Trophoblast cell (in vitro differentiated cells and primary cell): ENCODE measurements around the gene CPEB1.
A peak's percentile ranks its signal among the peaks of the same experiment; 100 is the strongest.

Experiments
- DNase-seq, 2 donors: peaks; one replicate each; pipeline ENCODE4 v3.0.0-alpha.2; 2016
- H2AFZ ChIP-seq: 2 replicates; pipeline ENCODE4 v1.6.1; 2013; ENCODE audit warnings: low read length, moderate library complexity, mild to moderate bottlenecking; ENCODE audit not compliant: insufficient read depth, poor library complexity
- H2AK5ac ChIP-seq: 2 replicates; pipeline ENCODE4 v1.6.1; 2013; ENCODE audit warnings: mild to moderate bottlenecking, low read length
- H2BK120ac ChIP-seq: 2 replicates; pipeline ENCODE4 v1.6.1; 2013; ENCODE audit warnings: low read length, mild to moderate bottlenecking, moderate library complexity; ENCODE audit not compliant: insufficient read depth, poor library complexity
- H2BK12ac ChIP-seq: 2 replicates; pipeline ENCODE4 v1.6.1; 2013; ENCODE audit warnings: mild to moderate bottlenecking, low read length, moderate library complexity
- H2BK5ac ChIP-seq: 2 replicates; pipeline ENCODE4 v1.6.1; 2013; ENCODE audit warnings: low read length, low read depth, moderate library complexity, mild to moderate bottlenecking; ENCODE audit not compliant: poor library complexity
- H3K14ac ChIP-seq: 2 replicates; pipeline ENCODE4 v1.6.1; 2013; ENCODE audit warnings: mild to moderate bottlenecking, low read length
- H3K18ac ChIP-seq: 2 replicates; pipeline ENCODE4 v1.6.1; 2013; ENCODE audit warnings: mild to moderate bottlenecking, low read length
- H3K23ac ChIP-seq: 2 replicates; pipeline ENCODE4 v1.6.1; 2013; ENCODE audit warnings: low read length
- H3K27ac ChIP-seq: 2 replicates; pipeline ENCODE4 v1.5.1; 2013; ENCODE audit warnings: low read depth, mild to moderate bottlenecking, inconsistent platforms, low read length, moderate library complexity
- H3K27me3 ChIP-seq: 2 replicates; pipeline ENCODE4 v1.6.1; 2013; ENCODE audit warnings: inconsistent platforms, mild to moderate bottlenecking, low read length, moderate library complexity; ENCODE audit not compliant: insufficient read depth
- H3K36me3 ChIP-seq, 2 experiments: 1 replicate in 1 of 2; 2 replicates in 1 of 2; pipeline ENCODE4 v1.6.1; 2013; ENCODE audit warnings: low read length in 2 of 2, mild to moderate bottlenecking in 2 of 2, moderate library complexity in 1 of 2; ENCODE audit not compliant: insufficient read depth in 2 of 2, control insufficient read depth in 1 of 2
- H3K4ac ChIP-seq: 2 replicates; pipeline ENCODE4 v1.6.1; 2013; ENCODE audit warnings: low read depth, mild to moderate bottlenecking, low read length, moderate library complexity
- H3K4me1 ChIP-seq, 2 experiments: 1 replicate in 1 of 2; 2 replicates in 1 of 2; pipeline ENCODE4 v1.6.1; 2013; ENCODE audit warnings: low read length in 2 of 2, mild to moderate bottlenecking in 2 of 2, moderate library complexity in 1 of 2; ENCODE audit not compliant: insufficient read depth in 2 of 2, control insufficient read depth in 1 of 2
- H3K4me2 ChIP-seq: 2 replicates; pipeline ENCODE4 v1.6.1; 2013; ENCODE audit warnings: inconsistent platforms, mild to moderate bottlenecking, low read length, moderate library complexity
- H3K4me3 ChIP-seq: 2 replicates; pipeline ENCODE4 v1.5.1; 2013; ENCODE audit warnings: mild to moderate bottlenecking, low read depth, low read length, inconsistent platforms
- H3K79me1 ChIP-seq: one replicate; pipeline ENCODE4 v1.6.1; 2013; ENCODE audit warnings: low read length
- H3K79me2 ChIP-seq: 2 replicates; pipeline ENCODE4 v1.6.1; 2013; ENCODE audit warnings: low read length, mild to moderate bottlenecking; ENCODE audit not compliant: control insufficient read depth, insufficient read depth, poor library complexity
- H3K9ac ChIP-seq: 2 replicates; pipeline ENCODE4 v1.6.1; 2013; ENCODE audit warnings: mild to moderate bottlenecking, low read length
- H3K9me3 ChIP-seq: 2 replicates; pipeline ENCODE4 v1.6.1; 2013; ENCODE audit warnings: low read depth, mild to moderate bottlenecking, control low read depth, inconsistent platforms, low read length; ENCODE audit not compliant: insufficient read depth
- H4K12ac ChIP-seq: 2 replicates; pipeline ENCODE4 v1.6.1; 2013; ENCODE audit warnings: low read depth, mild to moderate bottlenecking, low read length, moderate library complexity
- H4K8ac ChIP-seq: 2 replicates; pipeline ENCODE4 v1.6.1; 2013; ENCODE audit warnings: low read depth, mild to moderate bottlenecking, low read length, moderate library complexity
- H4K91ac ChIP-seq: one replicate; pipeline ENCODE4 v1.6.1; 2013; ENCODE audit warnings: low read depth, mild to moderate bottlenecking, low read length, moderate library complexity
- WGBS: extraction: QIAGEN DNeasy Blood & Tissue Kit; methylation state at CpG from one replicate; pipeline ENCODE4 v1.1.7; 2013; ENCODE audit warnings: missing lambda C conversion rate; ENCODE audit not compliant: insufficient read length, insufficient coverage; ENCODE audit errors: extremely low coverage; 5-methylcytosine and 5-hydroxymethylcytosine counted together

CPEB1 gene

GRCh38 chr15:82551646-82552247 is 95.4 kb downstream of the CPEB1 start:
- WGBS, result no CpG with 5 or more reads among the region's 5 CpGs

GRCh38 chr15:82549199-82549665 is 97.9 kb downstream of the CPEB1 start:
- no peak overlapping the region for H3K4ac ChIP-seq
- H3K9ac ChIP-seq, result no peak overlapping the region
- no peak for DNase-seq
- no peaks in the 10 kb centered on the region for H3K9me3 ChIP-seq
- no peak overlapping the region for H4K12ac ChIP-seq
- no peak overlapping the region for H3K23ac ChIP-seq
- no peak overlapping the region for H2BK12ac ChIP-seq
- H3K79me1 ChIP-seq, result no peaks in the 10 kb centered on the region
- H4K8ac ChIP-seq, result no peak overlapping the region
- no peak overlapping the region for H2AK5ac ChIP-seq
- no peak overlapping the region for H2BK120ac ChIP-seq
- H3K36me3 ChIP-seq, result no peaks in the 10 kb centered on the region
- no peak overlapping the region for H2AFZ ChIP-seq
- no peak overlapping the region for H3K18ac ChIP-seq
- no peak overlapping the region for H3K14ac ChIP-seq
- H3K4me1 ChIP-seq, result peaks cover 0 to 5% of the 10 kb centered on the region in 2 experiments
- H3K27ac ChIP-seq, result no peak overlapping the region
- H3K4me3 ChIP-seq, result no peak overlapping the region
- no peaks in the 10 kb centered on the region for H3K79me2 ChIP-seq
- H2BK5ac ChIP-seq, result no peak overlapping the region
- no peaks in the 10 kb centered on the region for H3K27me3 ChIP-seq
- H4K91ac ChIP-seq, result no peak overlapping the region
- WGBS, result no CpG with 5 or more reads among the region's 9 CpGs
- no peak overlapping the region for H3K4me2 ChIP-seq

More at GRCh38 chr15:82551646-82552247, 95.4 kb downstream of the CPEB1 start:
- Histone ChIP-seq H3K4me1 (peaks cover 0 to 5% of the 10 kb centered on the region in 2 experiments), H3K9me3 (no peaks in the 10 kb centered on the region), H3K23ac (no peak overlapping the region), H3K79me1 (no peaks in the 10 kb centered on the region), H3K18ac (no peak overlapping the region), H4K8ac (no peak overlapping the region), H2BK5ac (no peak overlapping the region), H3K27ac (no peak overlapping the region), H3K4me2 (no peak overlapping the region), H3K79me2 (no peaks in the 10 kb centered on the region), H4K12ac (no peak overlapping the region), H3K4ac (no peak overlapping the region), H4K91ac (no peak overlapping the region), H2BK12ac (no peak overlapping the region), H3K36me3 (no peaks in the 10 kb centered on the region), H2BK120ac (no peak overlapping the region), H3K27me3 (no peaks in the 10 kb centered on the region), H3K4me3 (no peak overlapping the region), H3K14ac (no peak overlapping the region), H2AK5ac (no peak overlapping the region), H3K9ac (no peak overlapping the region), H2AFZ (no peak overlapping the region)
- peak; percentile 57 to 73 for DNase-seq

GRCh38 chr15:82548700-82549099 is 98.5 kb downstream of the CPEB1 start:
- Histone ChIP-seq H3K4me3 (no peak overlapping the region), H3K18ac (no peak overlapping the region), H3K9me3 (no peaks in the 10 kb centered on the region), H3K79me2 (no peaks in the 10 kb centered on the region), H3K27ac (no peak overlapping the region), H2AK5ac (no peak overlapping the region), H3K27me3 (no peaks in the 10 kb centered on the region), H4K12ac (no peak overlapping the region), H2BK120ac (no peak overlapping the region), H3K14ac (no peak overlapping the region), H2BK5ac (no peak overlapping the region), H4K91ac (no peak overlapping the region), H2BK12ac (no peak overlapping the region), H3K23ac (no peak overlapping the region), H3K4me1 (peaks cover 0 to 5% of the 10 kb centered on the region in 2 experiments), H3K36me3 (no peaks in the 10 kb centered on the region), H3K4ac (no peak overlapping the region), H3K4me2 (no peak overlapping the region), H2AFZ (no peak overlapping the region), H3K9ac (no peak overlapping the region), H3K79me1 (no peaks in the 10 kb centered on the region), H4K8ac (no peak overlapping the region)
- no CpG with 5 or more reads among the region's 2 CpGs for WGBS
- DNase-seq, result no peak

GRCh38 chr15:82545478-82545877 is 101.7 kb downstream of the CPEB1 start:
- H3K4me1 ChIP-seq, result peaks cover 4 to 9% of the 10 kb centered on the region in 2 experiments
- H2AFZ ChIP-seq, result no peak overlapping the region
- H3K9me3 ChIP-seq, result peaks cover 3% of the 10 kb centered on the region
- H3K4me2 ChIP-seq, result no peak overlapping the region
- H3K9ac ChIP-seq, result no peak overlapping the region
- H3K79me1 ChIP-seq, result peaks cover 7% of the 10 kb centered on the region
- no peak overlapping the region for H3K14ac ChIP-seq
- no CpG with 5 or more reads among the region's 6 CpGs for WGBS
- no peak overlapping the region for H2BK5ac ChIP-seq
- no peaks in the 10 kb centered on the region for H3K27me3 ChIP-seq
- H2BK12ac ChIP-seq, result no peak overlapping the region
- H4K8ac ChIP-seq, result no peak overlapping the region
- H3K27ac ChIP-seq, result no peak overlapping the region
- no peak overlapping the region for H4K12ac ChIP-seq
- H4K91ac ChIP-seq, result no peak overlapping the region
- no peak overlapping the region for H3K4ac ChIP-seq
- H2BK120ac ChIP-seq, result no peak overlapping the region
- peaks cover 5% of the 10 kb centered on the region for H3K79me2 ChIP-seq
- H3K4me3 ChIP-seq, result no peak overlapping the region
- DNase-seq, result no peak
- no peak overlapping the region for H3K23ac ChIP-seq
- H3K18ac ChIP-seq, result no peak overlapping the region
- H2AK5ac ChIP-seq, result no peak overlapping the region
- no peaks in the 10 kb centered on the region for H3K36me3 ChIP-seq
